Neural crest cell (in vitro differentiated cells): ENCODE data around the gene CNTNAP2. TPM values are rescaled to one million over a fixed set of nuclear protein-coding genes. Genes with fewer than 3 reads are reported as not detected.
A peak's percentile ranks its signal among the peaks of the same experiment; 100 is the strongest.

ENCODE experiments used
- DNase-seq: peaks from one replicate; pipeline ENCODE4 v3.0.0; 2021; ENCODE audit warnings: low read depth, mixed read lengths, low spot score
- H3K27ac Mint-ChIP-seq: one replicate; pipeline ENCODE4 v1.8.0; 2021; ENCODE audit warnings: mild to moderate bottlenecking, mixed read lengths; ENCODE audit not compliant: unreplicated experiment
- H3K27me3 Mint-ChIP-seq: 2 replicates; pipeline ENCODE4 v1.8.0; 2021; ENCODE audit warnings: low read depth, mild to moderate bottlenecking, mixed read lengths
- H3K36me3 Mint-ChIP-seq: 2 replicates; pipeline ENCODE4 v1.8.0; 2021; ENCODE audit warnings: low read depth, mild to moderate bottlenecking, mixed read lengths
- H3K4me1 Mint-ChIP-seq: 2 replicates; pipeline ENCODE4 v1.8.0; 2021; ENCODE audit warnings: mixed read lengths
- H3K4me3 Mint-ChIP-seq: one replicate; pipeline ENCODE4 v1.8.0; 2021; ENCODE audit warnings: mild to moderate bottlenecking, mixed read lengths
- H3K9me3 Mint-ChIP-seq: 2 replicates; pipeline ENCODE4 v1.8.0; 2021; ENCODE audit warnings: mixed read lengths
- total RNA-seq: library from RNA; stranded (reverse); gene quantifications from 2 replicates; pipeline ENCODE4 v1.2.1, GENCODE V29; 2021
- TF ChIP-seq, protein P1 (sequence below): fragments of 200-600 bp; sonication (generic); conservative IDR thresholded peaks from 2 replicates; pipeline ENCODE4 v1.5.0; 2021; ENCODE audit warnings: antibody characterized with exemption, mild to moderate bottlenecking

Gene CNTNAP2
- total RNA-seq, 1 donor from 2014 or later = 12.9 TPM

DNA sequence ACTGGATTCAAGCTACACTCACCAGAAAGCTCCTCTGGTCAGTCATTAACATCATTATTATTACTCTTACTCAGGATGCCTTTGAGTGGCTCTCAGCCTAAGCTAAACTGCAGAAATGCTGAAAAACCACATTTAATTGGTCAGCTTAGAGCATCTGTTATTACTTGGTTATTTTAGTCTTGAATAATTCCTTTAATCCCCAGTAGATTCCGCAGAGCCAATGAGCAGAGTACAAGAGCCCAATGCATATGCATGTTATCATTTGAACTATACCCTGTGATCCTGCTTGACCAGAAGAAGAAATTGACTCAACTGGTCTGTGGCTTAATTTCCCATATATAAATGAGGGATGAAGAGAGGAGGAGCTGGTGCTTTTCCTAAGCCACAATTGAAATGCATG lies 2056.3 kb downstream of the CNTNAP2 start:
- TF ChIP-seq, protein P1, sequence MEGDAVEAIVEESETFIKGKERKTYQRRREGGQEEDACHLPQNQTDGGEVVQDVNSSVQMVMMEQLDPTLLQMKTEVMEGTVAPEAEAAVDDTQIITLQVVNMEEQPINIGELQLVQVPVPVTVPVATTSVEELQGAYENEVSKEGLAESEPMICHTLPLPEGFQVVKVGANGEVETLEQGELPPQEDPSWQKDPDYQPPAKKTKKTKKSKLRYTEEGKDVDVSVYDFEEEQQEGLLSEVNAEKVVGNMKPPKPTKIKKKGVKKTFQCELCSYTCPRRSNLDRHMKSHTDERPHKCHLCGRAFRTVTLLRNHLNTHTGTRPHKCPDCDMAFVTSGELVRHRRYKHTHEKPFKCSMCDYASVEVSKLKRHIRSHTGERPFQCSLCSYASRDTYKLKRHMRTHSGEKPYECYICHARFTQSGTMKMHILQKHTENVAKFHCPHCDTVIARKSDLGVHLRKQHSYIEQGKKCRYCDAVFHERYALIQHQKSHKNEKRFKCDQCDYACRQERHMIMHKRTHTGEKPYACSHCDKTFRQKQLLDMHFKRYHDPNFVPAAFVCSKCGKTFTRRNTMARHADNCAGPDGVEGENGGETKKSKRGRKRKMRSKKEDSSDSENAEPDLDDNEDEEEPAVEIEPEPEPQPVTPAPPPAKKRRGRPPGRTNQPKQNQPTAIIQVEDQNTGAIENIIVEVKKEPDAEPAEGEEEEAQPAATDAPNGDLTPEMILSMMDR = no peak
- H3K9me3 Mint-ChIP-seq = no peaks in the 10 kb centered on the region
- no peak for DNase-seq
- no peaks in the 10 kb centered on the region for H3K27me3 Mint-ChIP-seq
- no peak overlapping the region for H3K4me3 Mint-ChIP-seq
- H3K27ac Mint-ChIP-seq = no peak overlapping the region
- H3K36me3 Mint-ChIP-seq = no peaks in the 10 kb centered on the region
- peaks cover 25% of the 10 kb centered on the region for H3K4me1 Mint-ChIP-seq

DNA sequence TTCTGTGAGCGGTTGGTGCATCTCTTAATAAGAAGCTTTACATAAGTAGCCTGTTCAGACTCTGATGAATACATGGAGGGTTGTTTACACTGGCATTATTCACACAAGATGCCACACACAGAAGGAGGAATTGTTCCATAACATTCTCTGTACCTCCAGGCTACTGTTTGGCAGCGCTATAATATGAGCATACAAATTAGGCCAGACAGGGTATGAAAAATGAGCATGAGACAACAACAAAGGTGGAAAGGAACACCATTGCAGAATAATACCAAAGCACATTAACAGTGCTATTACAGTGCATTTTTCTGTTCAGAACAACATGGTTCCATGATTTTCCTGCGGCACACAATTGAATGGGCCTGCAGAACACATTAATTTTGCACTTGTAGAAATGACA lies 2056.8 kb downstream of the CNTNAP2 start:
- Mint-ChIP-seq H3K36me3 (no peaks in the 10 kb centered on the region), H3K27ac (peak overlapping the region; percentile 16), H3K4me3 (no peak overlapping the region), H3K4me1 (peaks cover 25% of the 10 kb centered on the region), H3K9me3 (no peaks in the 10 kb centered on the region), H3K27me3 (no peaks in the 10 kb centered on the region)
- no peak for DNase-seq
- TF ChIP-seq, protein P1 = no peak

DNA sequence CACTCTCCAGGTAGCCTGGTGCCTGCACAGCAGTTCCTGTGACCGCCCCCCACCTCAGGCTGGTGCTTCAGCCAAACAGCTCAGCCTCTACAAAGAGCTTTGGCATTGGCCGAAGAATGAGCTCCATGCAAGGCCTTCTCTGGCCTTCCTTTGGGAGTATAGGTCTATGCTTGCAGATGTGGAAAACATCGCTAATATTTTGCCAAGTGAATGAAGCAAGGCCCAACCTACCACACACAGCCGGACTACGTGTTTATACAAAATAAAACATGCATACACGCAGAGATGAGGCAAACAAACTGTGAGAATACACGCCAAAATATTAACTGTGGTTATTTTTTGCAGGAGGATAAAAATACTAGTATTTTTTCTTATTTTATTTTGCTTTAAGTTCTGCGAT lies 2057.8 kb downstream of the CNTNAP2 start:
- TF ChIP-seq, protein P1 = no peak
- no peaks in the 10 kb centered on the region for H3K36me3 Mint-ChIP-seq
- DNase-seq = no peak

DNA sequence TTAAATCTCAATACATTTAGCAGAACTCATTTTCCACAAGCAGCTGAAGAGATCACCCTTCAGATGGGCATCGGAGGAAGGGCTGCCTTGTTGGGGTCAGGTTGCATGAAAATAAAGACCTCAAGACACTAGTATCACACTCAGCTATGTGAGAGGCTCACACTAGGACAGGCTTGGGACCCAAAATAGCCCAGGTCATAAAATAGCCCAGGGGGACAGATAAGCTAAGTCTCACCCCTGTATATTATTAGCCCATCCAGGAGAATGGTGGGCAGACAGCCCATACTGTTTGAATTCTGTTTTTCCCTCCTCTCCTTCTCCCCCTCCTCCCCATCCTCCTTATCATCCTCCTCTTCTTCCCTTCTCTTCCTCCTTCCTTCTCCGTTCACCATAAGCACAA lies 2058.9 kb downstream of the CNTNAP2 start:
- no peak for DNase-seq
- Mint-ChIP-seq H3K27me3 (no peaks in the 10 kb centered on the region), H3K4me3 (no peak overlapping the region), H3K9me3 (no peaks in the 10 kb centered on the region), H3K36me3 (no peaks in the 10 kb centered on the region), H3K4me1 (peaks cover 25% of the 10 kb centered on the region), H3K27ac (no peak overlapping the region)
- TF ChIP-seq, protein P1 = no peak

More for the DNA sequence above, 2057.8 kb downstream of the CNTNAP2 start:
- no peaks in the 10 kb centered on the region for H3K27me3 Mint-ChIP-seq
- no peaks in the 10 kb centered on the region for H3K9me3 Mint-ChIP-seq
- peaks cover 25% of the 10 kb centered on the region for H3K4me1 Mint-ChIP-seq
- H3K4me3 Mint-ChIP-seq = no peak overlapping the region
- H3K27ac Mint-ChIP-seq = peak overlapping the region; percentile 43

DNA sequence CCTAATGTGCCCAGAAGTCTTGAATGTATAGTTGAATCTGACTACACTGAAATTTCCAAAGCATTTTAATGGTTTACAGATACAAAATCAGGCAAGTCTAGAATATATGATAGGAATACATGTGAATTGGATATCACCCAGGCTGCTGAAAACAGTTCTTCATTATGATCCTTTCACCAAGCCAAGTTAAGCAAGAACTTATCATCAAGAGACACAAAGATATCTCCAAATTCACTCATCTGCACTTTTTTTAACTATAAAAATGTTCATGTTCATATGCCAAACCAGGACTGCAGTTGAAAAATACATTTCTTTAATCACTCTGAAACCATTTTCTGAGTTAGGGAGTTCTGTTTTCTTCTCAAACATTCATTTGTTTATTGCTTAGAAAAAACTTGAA lies 2061.4 kb downstream of the CNTNAP2 start:
- DNase-seq = no peak
- TF ChIP-seq, protein P1 = no peak
- Mint-ChIP-seq H3K27me3 (no peaks in the 10 kb centered on the region), H3K27ac (no peak overlapping the region), H3K4me1 (peaks cover 8% of the 10 kb centered on the region), H3K36me3 (no peaks in the 10 kb centered on the region), H3K4me3 (no peak overlapping the region), H3K9me3 (no peaks in the 10 kb centered on the region)

DNA sequence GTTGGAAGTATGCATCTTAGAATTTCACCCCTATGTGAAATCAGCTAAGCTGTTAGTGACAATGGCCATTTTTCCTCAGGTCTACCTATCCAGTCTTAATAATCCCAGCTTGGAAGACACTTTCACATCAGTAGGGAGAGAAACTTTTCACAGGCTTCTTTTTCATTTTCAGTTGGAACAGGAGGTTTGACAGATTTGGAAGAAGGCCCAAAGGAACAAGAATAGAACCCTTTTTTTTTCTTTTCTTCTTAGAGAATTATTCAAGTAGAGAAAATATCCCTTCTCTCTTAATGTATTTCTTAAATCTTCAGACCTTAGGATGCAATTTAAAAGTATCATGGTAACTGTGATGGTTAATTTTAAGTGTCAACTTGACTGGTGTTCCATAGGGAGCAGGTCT lies 2063.5 kb downstream of the CNTNAP2 start:
- DNase-seq = no peak
- Mint-ChIP-seq H3K4me3 (no peak overlapping the region), H3K36me3 (no peaks in the 10 kb centered on the region), H3K27me3 (no peaks in the 10 kb centered on the region), H3K9me3 (no peaks in the 10 kb centered on the region), H3K27ac (no peak overlapping the region), H3K4me1 (peaks cover 3% of the 10 kb centered on the region)
- TF ChIP-seq, protein P1 = no peak
